ENCODE measurements around the gene ALPK3.

GRCh38 chr15:84922530-84922929 is 105.4 kb downstream of the ALPK3 start:
- TF ChIP-seq POLR2AphosphoS5 (IDR thresholded peaks at IDR 0.05), result no peak
- no peak for TF ChIP-seq CTCF (IDR thresholded peaks at IDR 0.05)
- TF ChIP-seq EP300 (IDR thresholded peaks at IDR 0.05), result no peak
- TF ChIP-seq POLR2A (IDR thresholded peaks at IDR 0.05), result no peak
